Esophagus muscularis mucosa (tissue), 4 donors: Measurements from ENCODE around the gene ATP7B.

Experiments
- CTCF ChIP-seq, 3 experiments: fragments of 200-600 bp in 2 of 3; fragments of 450-650 bp in 1 of 3; sonication (generic) in 2 of 3; IDR thresholded peaks; one replicate each; pipeline ENCODE4 v1.5.1; 2017 to 2019; ENCODE audit warnings: antibody characterized with exemption in 3 of 3, mild to moderate bottlenecking in 2 of 3, moderate library complexity in 1 of 3
- EP300 ChIP-seq: sonication (generic); formaldehyde crosslinking; IDR thresholded peaks from one replicate; pipeline ENCODE4 v1.6.1; 2017; ENCODE audit warnings: antibody characterized with exemption
- POLR2A ChIP-seq: fragments of 450-650 bp; IDR thresholded peaks from one replicate; pipeline ENCODE4 v1.6.1; 2017; ENCODE audit warnings: antibody characterized with exemption, moderate library complexity, mild to moderate bottlenecking, low read depth
- POLR2AphosphoS5 ChIP-seq, 2 donors: sonication (generic); formaldehyde crosslinking; IDR thresholded peaks; one replicate each; pipeline ENCODE4 v1.6.1; 2017; ENCODE audit warnings: antibody characterized with exemption in 2 of 2

GRCh38 chr13:52016296-52016695, 5.0 kb upstream of the ATP7B start:
- TF ChIP-seq POLR2A (no peak), CTCF (IDR thresholded peaks at IDR 0.05) (no peak), POLR2AphosphoS5 (IDR thresholded peaks at IDR 0.05) (no peak), EP300 (no peak)
